Osteocyte (in vitro differentiated cells): ENCODE measurements around the gene EDEM1. TPM values are rescaled to one million over a fixed set of nuclear protein-coding genes. Genes with fewer than 3 reads are reported as not detected.

ENCODE experiments used
- DNase-seq: peaks from one replicate; pipeline ENCODE4 v3.0.0; 2021; ENCODE audit warnings: mixed read lengths; ENCODE audit not compliant: unreplicated experiment; ENCODE audit errors: extremely low spot score
- H3K27ac Mint-ChIP-seq: one replicate; pipeline ENCODE4 v1.8.0; 2021; ENCODE audit warnings: mild to moderate bottlenecking, mixed read lengths; ENCODE audit not compliant: unreplicated experiment
- H3K27me3 Mint-ChIP-seq: one replicate; pipeline ENCODE4 v1.8.0; 2021; ENCODE audit warnings: mixed read lengths; ENCODE audit not compliant: unreplicated experiment
- H3K36me3 Mint-ChIP-seq: one replicate; pipeline ENCODE4 v1.8.0; 2021; ENCODE audit warnings: mixed read lengths; ENCODE audit not compliant: unreplicated experiment
- H3K4me1 Mint-ChIP-seq: one replicate; pipeline ENCODE4 v1.8.0; 2021; ENCODE audit warnings: mixed read lengths; ENCODE audit not compliant: unreplicated experiment
- H3K4me3 Mint-ChIP-seq: one replicate; pipeline ENCODE4 v1.8.0; 2021; ENCODE audit warnings: mild to moderate bottlenecking, moderate library complexity, mixed read lengths; ENCODE audit not compliant: unreplicated experiment
- H3K9me3 Mint-ChIP-seq: one replicate; pipeline ENCODE4 v1.8.0; 2021; ENCODE audit warnings: mixed read lengths; ENCODE audit not compliant: unreplicated experiment
- total RNA-seq: library from RNA; stranded (reverse); gene quantifications from 2 replicates; pipeline ENCODE4 v1.2.1, GENCODE V29; 2021
- TF ChIP-seq, protein P1 (sequence below): fragments of 200-600 bp; sonication (generic); IDR thresholded peaks from 2 replicates; pipeline ENCODE4 v1.5.0; 2021; ENCODE audit warnings: antibody characterized with exemption, mild to moderate bottlenecking, moderate library complexity

Gene EDEM1
- total RNA-seq, 1 donor from 2014 or later: 45.9 TPM

DNA sequence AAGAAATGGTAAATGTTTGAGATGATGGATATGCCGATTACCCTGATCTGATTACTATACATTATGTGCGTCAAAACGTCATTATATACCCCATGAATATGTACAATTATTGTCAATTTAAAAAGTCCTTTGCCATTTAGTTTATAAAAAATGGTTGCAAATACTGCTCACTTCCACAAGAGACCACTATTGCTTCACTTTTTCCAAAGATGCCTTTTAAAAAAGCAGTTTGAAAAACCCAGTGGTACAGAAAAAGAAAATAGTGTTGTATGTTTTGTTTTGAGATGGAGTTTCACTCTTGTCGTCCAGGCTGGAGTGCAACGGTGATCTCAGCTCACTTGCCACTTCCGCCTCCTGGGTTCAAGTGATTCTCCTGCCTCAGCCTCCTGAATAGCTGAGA is 39.3 kb downstream of the EDEM1 start:
- no peak overlapping the region for H3K27ac Mint-ChIP-seq
- no peak overlapping the region for H3K4me3 Mint-ChIP-seq
- H3K9me3 Mint-ChIP-seq: no peaks in the 10 kb centered on the region
- peaks cover 9% of the 10 kb centered on the region for H3K27me3 Mint-ChIP-seq
- TF ChIP-seq, protein P1, sequence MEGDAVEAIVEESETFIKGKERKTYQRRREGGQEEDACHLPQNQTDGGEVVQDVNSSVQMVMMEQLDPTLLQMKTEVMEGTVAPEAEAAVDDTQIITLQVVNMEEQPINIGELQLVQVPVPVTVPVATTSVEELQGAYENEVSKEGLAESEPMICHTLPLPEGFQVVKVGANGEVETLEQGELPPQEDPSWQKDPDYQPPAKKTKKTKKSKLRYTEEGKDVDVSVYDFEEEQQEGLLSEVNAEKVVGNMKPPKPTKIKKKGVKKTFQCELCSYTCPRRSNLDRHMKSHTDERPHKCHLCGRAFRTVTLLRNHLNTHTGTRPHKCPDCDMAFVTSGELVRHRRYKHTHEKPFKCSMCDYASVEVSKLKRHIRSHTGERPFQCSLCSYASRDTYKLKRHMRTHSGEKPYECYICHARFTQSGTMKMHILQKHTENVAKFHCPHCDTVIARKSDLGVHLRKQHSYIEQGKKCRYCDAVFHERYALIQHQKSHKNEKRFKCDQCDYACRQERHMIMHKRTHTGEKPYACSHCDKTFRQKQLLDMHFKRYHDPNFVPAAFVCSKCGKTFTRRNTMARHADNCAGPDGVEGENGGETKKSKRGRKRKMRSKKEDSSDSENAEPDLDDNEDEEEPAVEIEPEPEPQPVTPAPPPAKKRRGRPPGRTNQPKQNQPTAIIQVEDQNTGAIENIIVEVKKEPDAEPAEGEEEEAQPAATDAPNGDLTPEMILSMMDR: peak; percentile 54
- DNase-seq: no peak
- no peaks in the 10 kb centered on the region for H3K4me1 Mint-ChIP-seq
- H3K36me3 Mint-ChIP-seq: no peaks in the 10 kb centered on the region

DNA sequence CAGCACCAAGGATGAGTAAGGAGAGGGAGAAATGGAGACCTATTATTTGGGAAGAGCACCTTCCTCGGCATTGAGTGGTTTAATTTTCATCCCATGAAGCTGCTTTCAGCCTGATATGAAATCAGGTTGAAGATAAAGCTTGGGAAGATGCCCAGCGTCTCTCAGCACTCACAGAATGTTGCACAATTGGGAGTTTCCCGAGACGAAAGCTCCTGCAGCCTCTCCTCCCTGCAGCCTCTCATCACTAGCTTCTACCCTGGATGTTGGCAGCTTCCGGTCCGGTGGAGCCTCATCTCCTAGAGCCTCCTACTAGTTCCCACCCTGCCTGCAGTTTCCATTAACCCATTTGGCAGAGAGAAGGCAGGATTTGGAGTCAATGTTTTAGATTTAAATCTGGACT is 40.3 kb downstream of the EDEM1 start:
- Mint-ChIP-seq H3K27ac (no peak overlapping the region), H3K4me3 (no peak overlapping the region), H3K4me1 (no peaks in the 10 kb centered on the region), H3K27me3 (peaks cover 11% of the 10 kb centered on the region), H3K9me3 (no peaks in the 10 kb centered on the region), H3K36me3 (no peaks in the 10 kb centered on the region)
- TF ChIP-seq, protein P1: no peak
- no peak for DNase-seq

DNA sequence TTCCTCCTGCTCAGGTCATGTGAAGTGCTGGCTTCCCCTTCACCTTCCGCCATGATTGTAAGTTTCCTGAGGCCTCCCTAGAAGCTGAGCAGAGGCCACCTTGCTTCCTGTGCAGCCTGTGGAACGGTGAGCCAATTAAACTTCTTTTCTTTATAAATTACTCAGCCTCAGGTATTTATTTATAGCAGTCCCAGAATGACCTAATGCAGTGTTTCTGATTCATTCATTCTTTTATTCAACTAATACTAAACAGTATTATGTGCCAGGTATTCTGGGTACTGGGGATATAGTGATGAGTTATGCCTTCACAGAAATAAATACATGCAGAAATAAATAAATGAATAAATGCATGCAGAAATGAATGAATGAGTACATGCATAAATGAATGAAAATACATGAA is 41.9 kb downstream of the EDEM1 start:
- Mint-ChIP-seq H3K4me3 (no peak overlapping the region), H3K27ac (no peak overlapping the region), H3K36me3 (no peaks in the 10 kb centered on the region), H3K27me3 (peaks cover 11% of the 10 kb centered on the region), H3K4me1 (no peaks in the 10 kb centered on the region), H3K9me3 (no peaks in the 10 kb centered on the region)
- no peak for DNase-seq
- TF ChIP-seq, protein P1: no peak

DNA sequence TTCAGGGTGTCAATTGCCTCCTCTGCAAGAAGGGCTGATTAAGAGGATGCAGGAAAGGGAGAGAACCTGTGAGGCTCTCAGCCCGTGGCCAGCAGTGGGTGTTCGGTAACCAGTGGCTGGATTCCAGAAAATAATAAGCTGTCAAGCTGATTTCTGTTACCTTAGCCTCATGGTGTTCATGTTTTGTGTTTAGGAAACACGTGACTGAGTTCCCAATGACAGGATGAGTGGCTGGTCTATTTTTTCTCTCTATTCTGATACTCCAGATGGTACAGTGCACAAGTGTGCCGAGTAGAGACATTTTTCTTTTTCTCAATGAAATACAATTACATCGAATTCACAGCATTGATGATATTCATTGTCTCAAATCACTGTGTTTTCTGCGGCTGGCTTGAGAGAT is 43.6 kb downstream of the EDEM1 start:
- H3K4me1 Mint-ChIP-seq: no peaks in the 10 kb centered on the region
- no peak for DNase-seq
- H3K4me3 Mint-ChIP-seq: no peak overlapping the region
- no peaks in the 10 kb centered on the region for H3K36me3 Mint-ChIP-seq
- H3K27me3 Mint-ChIP-seq: peaks cover 11% of the 10 kb centered on the region
- TF ChIP-seq, protein P1: no peak
- no peak overlapping the region for H3K27ac Mint-ChIP-seq
- H3K9me3 Mint-ChIP-seq: no peaks in the 10 kb centered on the region

DNA sequence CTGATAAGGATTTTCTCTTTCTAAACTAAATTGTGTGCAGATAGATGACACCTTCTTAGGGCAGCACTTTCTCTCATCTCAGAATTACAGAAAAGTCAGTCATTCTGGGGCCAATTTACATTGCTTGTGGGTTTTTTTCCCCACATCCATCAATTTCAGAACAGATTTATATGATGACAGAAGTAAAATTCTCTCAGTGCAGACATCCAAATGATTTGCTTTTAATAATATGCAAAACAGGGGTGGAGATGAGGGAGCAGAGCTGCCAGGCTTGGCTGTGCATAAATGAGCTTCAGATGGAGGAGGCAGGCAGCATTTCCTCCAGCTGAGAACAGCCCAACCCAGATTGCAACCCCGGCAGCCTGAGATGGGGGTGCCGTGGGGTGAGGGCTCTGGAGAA is 44.0 kb downstream of the EDEM1 start:
- Mint-ChIP-seq H3K36me3 (no peaks in the 10 kb centered on the region), H3K4me3 (no peak overlapping the region), H3K27me3 (peaks cover 11% of the 10 kb centered on the region), H3K4me1 (no peaks in the 10 kb centered on the region), H3K27ac (no peak overlapping the region), H3K9me3 (no peaks in the 10 kb centered on the region)
- TF ChIP-seq, protein P1: no peak
- no peak for DNase-seq
